ENCODE data around the gene RORC. TPM values are rescaled to one million over a fixed set of nuclear protein-coding genes. Genes with fewer than 3 reads are reported as not detected.

The RORC gene
- polyA plus RNA-seq, 1 donor (not counting 4 experiments of a cell fraction or from before 2014, with no cell fraction given): 0.12 TPM

DNA sequence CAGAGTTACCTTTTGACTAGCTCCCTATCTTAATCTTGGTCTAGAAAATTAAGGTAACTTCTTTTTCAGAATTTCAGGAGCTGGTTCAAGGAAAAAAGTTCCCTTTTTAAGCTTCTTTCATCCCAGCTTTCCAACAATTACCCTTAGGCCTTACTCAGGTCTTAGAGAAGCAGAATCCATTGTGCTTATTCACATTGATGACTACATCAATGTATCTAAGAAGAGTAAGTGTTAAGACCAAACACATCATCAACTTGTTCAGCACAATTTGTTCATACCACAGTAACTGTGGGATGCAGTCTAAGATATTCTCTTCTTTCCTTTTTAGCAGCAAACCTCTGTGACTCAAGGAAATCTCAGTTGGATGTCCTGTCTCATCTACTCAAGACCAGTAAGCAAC is 72.4 kb downstream of the RORC start:
- no peak overlapping the region for H3K9ac ChIP-seq (ENCODE audit: control insufficient read depth, extremely low read depth, insufficient read depth, low read length)
- H2AFZ ChIP-seq (ENCODE audit: control insufficient read depth, low read length): no peak overlapping the region
- dilution Hi-C loops (cut with MboI; ENCODE audit: extremely low pct_ligation_motif_present, low sequenced_read_pairs): no loop called here
- FAIRE-seq (no peak), DNase-seq (ENCODE audit: low read depth, low spot score) (no peak)
- no peaks in the 10 kb centered on the region for H3K9me1 ChIP-seq (ENCODE audit: control insufficient read depth, extremely low read depth, insufficient read depth, low read length)
- no peaks in the 10 kb centered on the region for H3K27me3 ChIP-seq (ENCODE audit: control insufficient read depth, extremely low read depth, insufficient read depth, low read length)
- H3K27ac ChIP-seq (ENCODE audit: control insufficient read depth, insufficient read depth, low read length): no peak overlapping the region
- H3K36me3 ChIP-seq (ENCODE audit: control insufficient read depth in 2 of 2, extremely low read depth in 1 of 2, insufficient read depth in 2 of 2, low read length in 2 of 2): peaks cover 11 to 18% of the 10 kb centered on the region in 2 experiments
- H3K79me2 ChIP-seq (ENCODE audit: control insufficient read depth, insufficient read depth, low read length): peaks cover 8% of the 10 kb centered on the region
- H3K9me3 ChIP-seq (ENCODE audit: control insufficient read depth, low read depth, low read length): no peaks in the 10 kb centered on the region
- peaks cover 33% of the 10 kb centered on the region for H3K4me1 ChIP-seq (ENCODE audit: control insufficient read depth, extremely low read depth, insufficient read depth, low read length)
- H3K4me3 ChIP-seq (ENCODE audit: control insufficient read depth in 2 of 3, extremely low read depth in 1 of 3, insufficient read depth in 2 of 3, low read depth in 1 of 3, low read length in 3 of 3): no peak overlapping the region
- H4K20me1 ChIP-seq (ENCODE audit: control insufficient read depth, extremely low read depth, insufficient read depth, low read length): no peaks in the 10 kb centered on the region
- no peak overlapping the region for H3K4me2 ChIP-seq (ENCODE audit: control insufficient read depth, extremely low read depth, insufficient read depth, low read depth, low read length)
- no peak for TF ChIP-seq EZH2 (IDR thresholded peaks at IDR 0.05; ENCODE audit: low read length)
- TF ChIP-seq, protein P1, sequence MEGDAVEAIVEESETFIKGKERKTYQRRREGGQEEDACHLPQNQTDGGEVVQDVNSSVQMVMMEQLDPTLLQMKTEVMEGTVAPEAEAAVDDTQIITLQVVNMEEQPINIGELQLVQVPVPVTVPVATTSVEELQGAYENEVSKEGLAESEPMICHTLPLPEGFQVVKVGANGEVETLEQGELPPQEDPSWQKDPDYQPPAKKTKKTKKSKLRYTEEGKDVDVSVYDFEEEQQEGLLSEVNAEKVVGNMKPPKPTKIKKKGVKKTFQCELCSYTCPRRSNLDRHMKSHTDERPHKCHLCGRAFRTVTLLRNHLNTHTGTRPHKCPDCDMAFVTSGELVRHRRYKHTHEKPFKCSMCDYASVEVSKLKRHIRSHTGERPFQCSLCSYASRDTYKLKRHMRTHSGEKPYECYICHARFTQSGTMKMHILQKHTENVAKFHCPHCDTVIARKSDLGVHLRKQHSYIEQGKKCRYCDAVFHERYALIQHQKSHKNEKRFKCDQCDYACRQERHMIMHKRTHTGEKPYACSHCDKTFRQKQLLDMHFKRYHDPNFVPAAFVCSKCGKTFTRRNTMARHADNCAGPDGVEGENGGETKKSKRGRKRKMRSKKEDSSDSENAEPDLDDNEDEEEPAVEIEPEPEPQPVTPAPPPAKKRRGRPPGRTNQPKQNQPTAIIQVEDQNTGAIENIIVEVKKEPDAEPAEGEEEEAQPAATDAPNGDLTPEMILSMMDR (optimal IDR thresholded peaks at IDR 0.05 in 1 of 3, IDR thresholded peaks at IDR 0.05 in 1 of 3, conservative IDR thresholded peaks at IDR 0.05 in 1 of 3; ENCODE audit: extremely low read depth in 1 of 3, insufficient read depth in 2 of 3, low read length in 3 of 3): no peak

DNA sequence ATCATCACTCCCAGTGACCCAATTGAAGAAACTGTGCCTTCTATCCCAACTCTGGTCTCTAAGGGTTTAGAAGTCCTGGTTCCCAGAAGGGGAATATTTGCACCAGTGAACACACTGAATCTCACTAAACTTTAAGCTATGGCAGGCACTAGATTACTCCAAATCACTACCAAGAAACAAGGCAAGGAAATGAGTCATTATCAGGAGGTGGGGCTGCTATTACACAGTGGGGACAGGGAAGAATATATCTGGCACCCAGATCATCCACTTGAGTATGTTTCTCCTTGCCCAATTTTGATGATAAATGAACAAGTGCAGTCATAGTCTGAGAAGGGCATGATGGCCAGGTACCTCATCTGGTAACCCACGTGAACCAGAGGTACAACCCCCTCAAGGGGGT is 75.3 kb downstream of the RORC start:
- DNase-seq (ENCODE audit: low read depth, low spot score) (no peak), FAIRE-seq (peak; percentile 71)
- Histone ChIP-seq H3K9ac (ENCODE audit: control insufficient read depth, extremely low read depth, insufficient read depth, low read length) (no peak overlapping the region), H3K36me3 (ENCODE audit: control insufficient read depth in 2 of 2, extremely low read depth in 1 of 2, insufficient read depth in 2 of 2, low read length in 2 of 2) (peaks cover 7 to 18% of the 10 kb centered on the region in 2 experiments), H3K79me2 (ENCODE audit: control insufficient read depth, insufficient read depth, low read length) (no peaks in the 10 kb centered on the region), H3K4me2 (ENCODE audit: control insufficient read depth, extremely low read depth, insufficient read depth, low read depth, low read length) (peak overlapping the region; percentile 31), H3K4me3 (ENCODE audit: control insufficient read depth in 2 of 3, extremely low read depth in 1 of 3, insufficient read depth in 2 of 3, low read depth in 1 of 3, low read length in 3 of 3) (no peak overlapping the region), H3K9me1 (ENCODE audit: control insufficient read depth, extremely low read depth, insufficient read depth, low read length) (no peaks in the 10 kb centered on the region), H4K20me1 (ENCODE audit: control insufficient read depth, extremely low read depth, insufficient read depth, low read length) (no peaks in the 10 kb centered on the region), H3K4me1 (ENCODE audit: control insufficient read depth, extremely low read depth, insufficient read depth, low read length) (peaks cover 18% of the 10 kb centered on the region), H3K27me3 (ENCODE audit: control insufficient read depth, extremely low read depth, insufficient read depth, low read length) (no peaks in the 10 kb centered on the region), H3K9me3 (ENCODE audit: control insufficient read depth, low read depth, low read length) (no peaks in the 10 kb centered on the region), H3K27ac (ENCODE audit: control insufficient read depth, insufficient read depth, low read length) (no peak overlapping the region), H2AFZ (ENCODE audit: control insufficient read depth, low read length) (no peak overlapping the region)
- dilution Hi-C loops (cut with MboI; ENCODE audit: extremely low pct_ligation_motif_present, low sequenced_read_pairs): no loop called here
- TF ChIP-seq, protein P1 (optimal IDR thresholded peaks at IDR 0.05 in 1 of 3, IDR thresholded peaks at IDR 0.05 in 1 of 3, conservative IDR thresholded peaks at IDR 0.05 in 1 of 3; ENCODE audit: extremely low read depth in 1 of 3, insufficient read depth in 2 of 3, low read length in 3 of 3): no peak
- TF ChIP-seq EZH2 (IDR thresholded peaks at IDR 0.05; ENCODE audit: low read length): no peak

Small RNAs within 50 kb of the gene (small RNA-seq; reads per million reads assigned to genes)
- 0 reads per million in 3 experiments for gene RF00019 (ENCODE audit: insufficient read length in 3 of 3, low read depth in 3 of 3, low replicate concordance in 1 of 3)

Other genes starting within 250 kb of the RORC start
- gene SNX27, start 219.8 kb downstream of the RORC start, polyA plus RNA-seq: 10.2 to 17.3 TPM (median 15.7 TPM) in 3 replicates
- not detected in 3 replicates for gene CELF3, start 115.0 kb downstream of the RORC start, polyA plus RNA-seq
- gene RIIAD1, start 110.3 kb downstream of the RORC start, polyA plus RNA-seq: not detected in 3 replicates
- gene MRPL9, start 68.3 kb downstream of the RORC start, polyA plus RNA-seq: 73.7 to 125 TPM (median 75.0 TPM) in 3 replicates
- gene TDRKH, start 41.3 kb downstream of the RORC start, polyA plus RNA-seq: 7.1 to 10.4 TPM (median 9.7 TPM) in 3 replicates
- gene LINGO4, start 26.4 kb downstream of the RORC start, polyA plus RNA-seq: not detected in 3 replicates
- gene C2CD4D, start 8.0 kb upstream of the RORC start, polyA plus RNA-seq: 0.05 to 0.08 TPM (median 0.05 TPM) in 3 replicates
- 0.18 to 0.61 TPM (median 0.19 TPM) in 3 replicates for gene THEM5, start 21.9 kb upstream of the RORC start, polyA plus RNA-seq
- 20.1 to 23.3 TPM (median 20.2 TPM) in 3 replicates for gene THEM4, start 77.7 kb upstream of the RORC start, polyA plus RNA-seq
- gene S100A10, start 162.1 kb upstream of the RORC start, polyA plus RNA-seq: 762 to 1,688 TPM (median 1,061 TPM) in 3 replicates
- 3,230 to 4,658 TPM (median 4,125 TPM) in 3 replicates for gene S100A11, start 205.2 kb upstream of the RORC start, polyA plus RNA-seq

Measured in keratinocyte (primary cell).